Activated T-cell treated with anti-CD3 and anti-CD28 coated beads for 4 hours (primary cell): ENCODE results near the gene CLSTN1.

Experiments used
- DNase-seq: peaks from one replicate; pipeline ENCODE4 v3.0.0-alpha.2; 2020

Gene CLSTN1

GRCh38 chr1:9850442-9851162, 26.8 kb upstream of the CLSTN1 start:
- no peak for DNase-seq

DNA sequence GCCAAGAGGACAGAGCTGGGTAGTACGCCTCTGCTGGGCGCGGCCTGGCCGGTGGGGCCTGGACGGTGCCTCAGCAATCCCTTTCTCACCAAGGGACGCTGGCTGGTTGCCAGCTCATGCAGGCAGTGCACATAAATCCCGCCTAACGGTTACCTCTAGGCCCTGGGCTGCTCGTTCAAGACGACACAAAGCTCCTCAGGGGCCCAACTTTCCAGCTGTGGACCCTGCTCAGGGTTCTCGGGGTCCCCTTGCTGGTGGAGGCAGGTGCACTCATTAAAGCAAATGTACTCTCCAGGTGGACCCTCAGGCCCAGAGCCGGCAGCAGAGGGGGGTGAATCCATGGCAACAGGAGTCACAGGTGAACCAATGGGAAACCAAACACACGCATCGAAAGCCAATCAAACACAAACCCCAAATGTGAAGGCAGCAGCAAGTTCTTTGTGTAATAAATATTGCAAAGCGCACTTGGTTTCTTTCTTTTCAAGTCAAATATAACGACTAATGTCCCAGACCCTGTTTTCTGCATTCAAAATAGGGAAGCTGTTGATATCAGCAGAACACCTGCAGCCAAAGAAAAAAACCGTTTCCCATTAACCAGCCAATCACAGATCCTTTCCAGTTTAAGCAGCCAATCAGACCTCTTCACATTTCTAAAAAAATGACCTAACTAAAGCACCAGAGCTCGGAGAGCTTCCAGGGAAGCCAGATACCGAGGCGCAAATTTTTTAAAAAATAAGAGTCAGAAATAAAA, 26.1 kb upstream of the CLSTN1 start:
- no peak for DNase-seq

- no peak for DNase-seq
These were observed 24.3 kb upstream of the CLSTN1 start for GRCh38 chr1:9848022-9848421.

- DNase-seq: no peak
These were observed 23.5 kb upstream of the CLSTN1 start for GRCh38 chr1:9847269-9847668.

GRCh38 chr1:9846611-9847171, 22.9 kb upstream of the CLSTN1 start:
- DNase-seq: no peak

GRCh38 chr1:9845914-9846313, 22.1 kb upstream of the CLSTN1 start:
- DNase-seq: no peak

GRCh38 chr1:9844756-9845155, 21.0 kb upstream of the CLSTN1 start:
- DNase-seq: no peak

GRCh38 chr1:9844106-9844505, 20.3 kb upstream of the CLSTN1 start:
- DNase-seq: no peak

GRCh38 chr1:9843576-9843945, 19.8 kb upstream of the CLSTN1 start:
- DNase-seq: no peak

DNA sequence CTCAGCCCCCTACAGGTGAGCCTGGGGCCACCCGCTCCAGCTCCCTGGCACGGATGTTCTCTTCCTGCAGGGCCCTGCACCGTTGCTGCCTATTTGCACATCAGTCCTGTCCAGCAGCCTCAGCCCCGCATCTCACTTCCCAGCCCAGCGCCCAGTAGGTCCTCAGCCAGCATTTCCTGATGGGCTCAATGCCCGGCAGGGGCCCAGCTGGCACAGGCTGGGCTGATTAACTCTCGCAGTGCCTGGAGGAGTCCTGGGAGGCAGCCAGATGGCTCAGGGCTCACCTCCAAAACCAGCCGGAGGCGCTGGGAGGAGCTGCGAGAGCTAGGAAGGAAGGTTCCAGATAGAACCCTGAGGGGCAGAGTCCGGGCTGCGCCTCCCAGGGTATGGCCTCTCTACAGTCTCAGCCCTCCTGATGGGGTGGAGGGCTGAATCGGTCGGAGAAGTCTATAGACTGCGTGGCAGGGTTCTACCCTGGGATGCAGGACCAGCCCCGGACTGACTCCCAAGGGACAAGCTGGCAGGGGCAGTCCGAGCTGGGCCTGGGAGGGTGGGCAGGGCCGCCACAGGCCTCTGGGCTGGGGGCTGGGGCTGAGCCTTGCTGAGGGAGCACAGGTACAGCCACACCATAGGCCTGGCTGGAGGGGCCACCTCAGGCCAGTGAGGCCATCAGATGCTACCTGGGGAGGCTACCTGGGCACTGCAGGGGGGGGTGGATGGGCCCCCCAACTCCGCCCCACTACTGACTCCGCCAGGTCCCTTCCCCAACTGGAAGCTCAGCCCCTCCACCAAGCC, 19.2 kb upstream of the CLSTN1 start:
- no peak for DNase-seq

DNA sequence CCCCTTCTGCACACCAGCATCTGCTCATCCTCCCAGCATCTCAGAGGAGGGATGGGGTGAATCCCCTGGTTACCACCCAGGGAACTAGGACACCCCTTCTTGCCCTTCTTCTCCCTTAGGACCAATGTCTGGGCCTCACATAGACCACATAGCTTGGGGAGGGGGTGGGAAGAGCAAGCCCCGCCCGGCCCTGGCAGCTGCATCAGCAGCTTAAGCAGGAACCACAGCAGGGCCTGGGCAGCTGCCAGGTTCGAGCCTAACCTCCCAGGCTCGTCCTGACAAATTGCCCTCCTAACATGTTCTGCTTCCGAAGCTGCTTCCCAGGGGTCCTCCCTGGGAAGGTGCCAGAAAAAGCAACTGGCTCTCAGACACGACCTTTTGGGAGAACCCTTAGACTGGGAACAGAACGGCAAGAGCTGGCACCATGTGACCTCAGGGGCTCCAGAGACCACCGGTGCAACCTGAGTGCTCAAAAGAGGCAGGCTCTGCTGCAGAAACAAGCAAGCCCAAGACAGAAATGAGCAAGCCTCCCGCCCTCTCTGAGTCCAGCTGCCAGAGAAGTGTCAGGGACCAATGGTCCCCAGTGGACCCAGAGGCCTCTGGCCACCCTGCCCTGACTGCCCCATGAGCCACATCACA, 18.4 kb upstream of the CLSTN1 start:
- DNase-seq: no peak

GRCh38 chr1:9841460-9841859, 17.7 kb upstream of the CLSTN1 start:
- no peak for DNase-seq

- DNase-seq: no peak
These were observed 16.4 kb upstream of the CLSTN1 start for GRCh38 chr1:9840176-9840575.

DNA sequence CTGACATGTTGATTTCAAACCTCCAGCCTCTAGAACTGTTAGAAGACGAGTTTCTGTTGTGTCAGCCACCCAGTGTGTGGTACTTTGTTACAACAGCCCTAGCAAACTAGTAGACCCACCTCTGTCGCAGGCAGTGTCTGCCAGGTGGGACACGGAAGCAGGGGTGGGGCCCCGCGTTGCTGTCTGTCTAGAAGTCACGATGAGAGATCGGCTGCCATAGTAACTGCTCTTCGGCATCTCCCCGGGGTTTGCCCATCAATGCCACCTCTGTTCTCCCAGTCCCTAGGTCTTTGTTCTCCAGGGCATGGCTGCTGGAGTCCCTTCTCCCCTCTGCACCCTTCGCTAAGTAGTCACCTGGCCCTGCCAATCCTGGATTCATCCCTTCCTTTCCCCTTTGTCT, 15.2 kb upstream of the CLSTN1 start:
- no peak for DNase-seq

DNA sequence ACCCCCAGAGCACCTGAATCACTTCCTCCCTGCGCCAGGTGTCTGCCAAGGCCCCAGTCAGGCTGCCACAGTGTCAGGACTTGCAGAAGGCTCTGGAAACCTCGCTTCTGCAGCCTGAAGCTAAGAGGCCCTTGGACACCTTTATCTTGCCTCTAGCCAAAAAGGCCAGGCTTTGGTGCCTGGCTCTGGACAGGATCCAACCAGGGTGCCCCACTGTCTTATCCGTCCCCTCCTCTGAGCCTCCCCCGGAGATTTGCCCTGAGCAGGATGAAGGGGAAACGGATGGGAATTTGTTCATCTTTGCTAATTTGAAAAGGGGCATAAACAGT, 12.8 kb upstream of the CLSTN1 start:
- no peak for DNase-seq

- no peak for DNase-seq
These were observed 12.2 kb upstream of the CLSTN1 start for GRCh38 chr1:9835758-9836631.

GRCh38 chr1:9835404-9835757, 11.6 kb upstream of the CLSTN1 start:
- DNase-seq: no peak

DNA sequence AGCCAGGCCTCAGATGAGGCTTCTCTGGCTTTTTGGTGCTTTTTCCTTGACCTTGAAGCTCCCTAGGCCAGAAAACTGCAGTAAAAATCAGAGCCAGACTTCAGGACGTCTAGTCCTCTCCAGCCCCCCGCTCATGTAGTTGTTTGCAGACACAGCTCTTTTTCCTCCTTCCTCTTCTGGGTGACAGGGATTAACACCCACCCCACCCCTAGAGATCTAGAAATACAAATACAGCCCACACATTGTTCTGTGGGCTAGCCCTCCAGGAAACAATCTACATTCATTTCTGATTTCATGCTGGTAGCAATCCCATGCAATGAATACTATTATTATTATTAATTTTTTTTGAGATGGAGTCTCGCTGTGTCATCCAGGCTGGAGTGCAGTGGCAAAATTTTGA, 9.9 kb upstream of the CLSTN1 start:
- DNase-seq: no peak

GRCh38 chr1:9827558-9828185, 3.9 kb upstream of the CLSTN1 start:
- DNase-seq: no peak

GRCh38 chr1:9826616-9827015, 2.9 kb upstream of the CLSTN1 start:
- no peak for DNase-seq

- DNase-seq: no peak
These were observed 2.3 kb upstream of the CLSTN1 start for GRCh38 chr1:9826087-9826486.
